Brain microvascular endothelial cell (primary cell): ENCODE measurements around the gene TFEB.

Experiments used
- DNase-seq: peaks from one replicate; pipeline ENCODE4 v3.0.0-alpha.2; 2020
- H3K27ac ChIP-seq: fragments of 250-450 bp; sonication (Bioruptor Pico); 2 replicates; pipeline ENCODE4 v1.5.1; 2020; ENCODE audit warnings: mild to moderate bottlenecking, moderate library complexity
- H3K27me3 ChIP-seq: fragments of 250-450 bp; sonication (Bioruptor Pico); replicated peaks from 2 replicates; pipeline ENCODE4 v1.5.1; 2020; ENCODE audit warnings: mild to moderate bottlenecking
- H3K36me3 ChIP-seq: fragments of 250-450 bp; sonication (Bioruptor Pico); replicated peaks from 2 replicates; pipeline ENCODE4 v1.5.1; 2020; ENCODE audit warnings: mild to moderate bottlenecking
- H3K4me3 ChIP-seq: 2 replicates; pipeline ENCODE4 v1.5.1; 2011; ENCODE audit warnings: low read depth, mild to moderate bottlenecking, control low read depth, low read length, moderate library complexity
- in situ Hi-C: cut with HindIII; loops from 2 replicates; pipeline ENCODE4 v1.10.0; 2017; ENCODE audit warnings: low sequenced_read_pairs, low pct_ligation_motif_present
- TF ChIP-seq, protein P1 (sequence below): IDR thresholded peaks from 2 replicates; pipeline ENCODE4 v1.5.1; 2011; ENCODE audit warnings: low read depth, mild to moderate bottlenecking, moderate library complexity, low read length, control low read depth, inconsistent platforms; ENCODE audit errors: missing control alignments

Gene TFEB

DNA sequence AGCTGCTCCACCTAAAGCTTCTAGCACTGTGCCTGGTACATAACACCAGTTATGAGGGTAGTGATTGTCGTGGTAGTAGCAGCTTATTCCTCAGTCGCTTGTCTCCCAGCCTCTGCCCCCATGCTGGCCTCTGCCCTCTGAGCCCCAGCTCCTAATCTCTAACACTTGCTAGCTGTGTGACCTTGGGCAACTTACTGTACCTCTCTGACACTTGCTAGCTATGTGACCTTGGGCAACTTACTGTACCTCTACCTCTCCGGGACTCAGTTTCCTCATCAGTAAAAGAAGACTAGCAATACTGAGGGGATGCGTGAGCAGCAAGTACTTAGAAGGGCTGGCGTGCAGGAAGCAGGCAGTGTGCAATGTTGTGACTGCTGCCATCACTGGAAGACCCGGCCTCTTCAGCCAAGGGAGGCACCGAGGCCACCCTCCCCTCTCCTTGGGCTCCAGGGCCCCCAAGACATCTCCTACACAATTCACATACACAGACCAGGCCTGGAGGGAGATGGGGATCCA, 87.3 kb downstream of the TFEB start:
- TF ChIP-seq, protein P1, sequence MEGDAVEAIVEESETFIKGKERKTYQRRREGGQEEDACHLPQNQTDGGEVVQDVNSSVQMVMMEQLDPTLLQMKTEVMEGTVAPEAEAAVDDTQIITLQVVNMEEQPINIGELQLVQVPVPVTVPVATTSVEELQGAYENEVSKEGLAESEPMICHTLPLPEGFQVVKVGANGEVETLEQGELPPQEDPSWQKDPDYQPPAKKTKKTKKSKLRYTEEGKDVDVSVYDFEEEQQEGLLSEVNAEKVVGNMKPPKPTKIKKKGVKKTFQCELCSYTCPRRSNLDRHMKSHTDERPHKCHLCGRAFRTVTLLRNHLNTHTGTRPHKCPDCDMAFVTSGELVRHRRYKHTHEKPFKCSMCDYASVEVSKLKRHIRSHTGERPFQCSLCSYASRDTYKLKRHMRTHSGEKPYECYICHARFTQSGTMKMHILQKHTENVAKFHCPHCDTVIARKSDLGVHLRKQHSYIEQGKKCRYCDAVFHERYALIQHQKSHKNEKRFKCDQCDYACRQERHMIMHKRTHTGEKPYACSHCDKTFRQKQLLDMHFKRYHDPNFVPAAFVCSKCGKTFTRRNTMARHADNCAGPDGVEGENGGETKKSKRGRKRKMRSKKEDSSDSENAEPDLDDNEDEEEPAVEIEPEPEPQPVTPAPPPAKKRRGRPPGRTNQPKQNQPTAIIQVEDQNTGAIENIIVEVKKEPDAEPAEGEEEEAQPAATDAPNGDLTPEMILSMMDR: no peak
- no peaks in the 10 kb centered on the region for H3K27me3 ChIP-seq
- in situ Hi-C loops: no loop called here
- no peak for DNase-seq
- H3K36me3 ChIP-seq: peaks cover 3% of the 10 kb centered on the region
- no peak overlapping the region for H3K4me3 ChIP-seq
- H3K27ac ChIP-seq: no peak overlapping the region

DNA sequence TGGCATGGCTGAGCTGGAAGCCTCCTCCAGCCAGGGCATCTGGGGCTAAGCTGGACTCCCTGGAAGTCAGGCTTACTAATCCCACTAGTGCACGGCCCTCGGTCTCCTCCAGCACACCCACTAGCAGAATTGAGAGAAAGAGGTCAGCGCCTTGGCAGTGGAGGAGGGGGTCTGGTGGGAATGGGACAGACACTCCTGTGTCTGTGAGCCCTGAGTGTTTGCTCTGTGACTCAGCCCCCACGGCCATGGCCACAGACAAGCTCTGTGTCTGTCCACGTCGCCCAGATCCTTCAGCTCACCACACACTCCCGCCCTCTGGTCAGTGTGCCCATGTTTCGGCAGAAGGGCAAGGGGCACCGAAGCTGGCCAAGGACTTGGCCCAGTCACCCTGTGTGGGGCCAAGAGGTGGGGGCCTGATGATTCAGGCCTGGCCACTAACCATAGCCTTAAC, 88.3 kb downstream of the TFEB start:
- in situ Hi-C loops: no loop called here
- TF ChIP-seq, protein P1: no peak
- no peak overlapping the region for H3K4me3 ChIP-seq
- H3K27ac ChIP-seq: no peak overlapping the region
- peaks cover 3% of the 10 kb centered on the region for H3K36me3 ChIP-seq
- no peak for DNase-seq
- H3K27me3 ChIP-seq: no peaks in the 10 kb centered on the region

DNA sequence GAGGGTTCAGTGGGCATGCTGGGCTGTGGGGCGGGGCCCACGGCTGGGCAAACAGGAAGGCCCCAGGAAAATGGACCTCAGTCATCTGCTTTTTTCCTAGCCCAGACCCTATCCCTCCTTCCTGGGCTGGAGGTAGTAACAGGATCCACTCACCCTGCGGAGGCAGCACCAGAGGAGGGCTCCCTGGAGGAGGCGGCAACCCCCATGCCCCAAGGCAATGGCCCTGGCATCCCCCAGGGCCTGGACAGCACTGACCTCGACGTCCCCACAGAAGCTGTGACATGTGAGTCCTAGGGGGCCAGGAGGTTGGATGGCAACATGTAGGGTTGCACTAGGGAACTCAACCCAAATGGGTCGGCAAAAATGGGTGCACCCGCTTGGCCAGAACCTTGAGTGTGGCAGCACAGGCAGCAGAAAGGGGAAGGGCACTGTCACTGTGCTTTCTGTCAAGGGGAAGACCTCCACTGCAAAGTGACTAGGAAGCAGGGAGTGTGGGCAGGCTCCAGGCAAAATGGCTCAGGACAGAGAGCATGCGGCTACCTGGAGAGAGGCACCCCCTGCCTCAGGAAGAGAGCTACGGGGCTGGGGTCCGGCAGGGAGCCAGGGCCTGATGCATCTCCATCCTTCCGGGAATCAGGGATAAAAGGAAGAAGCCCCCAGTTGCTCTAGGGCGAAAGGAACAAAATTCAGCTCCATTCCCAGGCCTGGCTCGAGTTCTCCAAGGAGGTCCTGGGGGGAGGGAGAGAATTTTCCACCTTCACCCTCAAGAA, 89.2 kb downstream of the TFEB start:
- DNase-seq: no peak
- H3K4me3 ChIP-seq: no peak overlapping the region
- H3K27ac ChIP-seq: no peak overlapping the region
- no peaks in the 10 kb centered on the region for H3K27me3 ChIP-seq
- TF ChIP-seq, protein P1: no peak
- peaks cover 3% of the 10 kb centered on the region for H3K36me3 ChIP-seq
- in situ Hi-C loops: no loop called here

DNA sequence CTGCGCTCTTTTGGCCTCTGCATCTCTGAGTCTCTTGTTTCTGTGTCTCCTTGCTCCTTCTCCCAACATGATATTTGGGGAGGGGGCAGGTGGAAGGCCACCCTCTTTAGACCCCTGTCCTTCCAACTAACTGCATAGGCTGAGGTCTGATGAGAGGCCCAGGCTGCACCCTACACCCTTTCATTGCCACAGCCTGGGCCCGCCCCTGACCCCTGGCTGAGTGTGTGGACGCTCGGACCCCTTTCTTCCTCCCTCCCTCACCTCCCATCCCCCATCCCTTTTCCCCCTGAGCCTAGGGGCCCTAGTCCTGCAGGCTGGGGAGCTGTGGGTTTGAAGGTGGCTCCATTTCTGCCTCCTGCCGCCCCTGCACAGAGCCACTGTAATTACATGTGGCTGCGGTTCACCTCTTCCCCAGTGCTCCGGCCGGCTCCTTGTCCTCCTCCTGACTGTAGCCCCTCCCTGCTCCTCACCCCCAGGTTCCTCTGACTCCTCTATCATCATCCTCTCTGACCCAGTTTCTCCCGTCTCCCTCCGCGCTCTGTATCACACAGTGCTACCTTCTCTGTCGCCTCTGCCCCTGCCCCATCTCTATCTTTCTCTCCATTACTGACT, 90.3 kb downstream of the TFEB start:
- Histone ChIP-seq H3K27me3 (no peaks in the 10 kb centered on the region), H3K4me3 (no peak overlapping the region), H3K27ac (no peak overlapping the region), H3K36me3 (peaks cover 3% of the 10 kb centered on the region)
- DNase-seq: no peak
- in situ Hi-C loops: no loop called here
- TF ChIP-seq, protein P1: no peak

DNA sequence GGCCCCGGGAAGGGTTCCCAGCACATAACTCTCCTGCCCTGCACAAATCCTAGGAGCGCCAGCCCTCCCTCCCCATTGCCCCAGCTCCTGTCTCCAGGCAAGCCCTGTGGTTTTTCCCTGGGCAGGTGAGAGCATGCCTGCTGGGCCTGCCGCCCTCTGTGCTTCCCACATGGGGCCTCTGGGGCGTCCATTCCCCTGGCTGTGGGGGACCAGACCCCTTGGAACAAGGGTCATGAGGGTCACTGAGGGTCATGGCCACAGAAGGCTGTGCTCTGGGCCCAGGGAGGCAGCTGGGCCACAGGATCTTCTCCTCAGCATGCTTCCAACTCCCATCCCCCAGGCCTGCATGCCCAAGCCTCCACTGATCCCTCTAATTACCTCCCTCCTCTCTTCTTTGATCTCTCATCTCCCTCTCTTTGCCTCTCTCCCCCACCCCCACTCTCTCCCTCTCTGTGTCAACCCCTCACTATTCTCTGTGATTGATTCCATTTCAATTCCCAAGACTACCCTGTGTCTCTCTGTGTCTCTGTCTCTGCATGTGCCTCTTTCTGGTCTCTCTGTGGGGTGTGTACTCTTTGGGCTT, 91.0 kb downstream of the TFEB start:
- Histone ChIP-seq H3K36me3 (peaks cover 3% of the 10 kb centered on the region), H3K4me3 (no peak overlapping the region), H3K27me3 (no peaks in the 10 kb centered on the region), H3K27ac (no peak overlapping the region)
- DNase-seq: no peak
- in situ Hi-C loops: no loop called here
- TF ChIP-seq, protein P1: no peak
